ENCODE measurements around the gene SDC4.

GRCh38 chr20:45323731-45324130, 24.5 kb downstream of the SDC4 start:
- TF ChIP-seq CTCF (IDR thresholded peaks at IDR 0.05; ENCODE audit: low read length), result no peak
- TF ChIP-seq EZH2phosphoT487 (IDR thresholded peaks at IDR 0.05; ENCODE audit: low read length), result no peak
